HepG2 (cell line): ENCODE measurements around the gene MGLL. TPM values are rescaled to one million over a fixed set of nuclear protein-coding genes. Genes with fewer than 3 reads are reported as not detected.

Experiments used
- ATAC-seq: fragments of 200-7000 bp; cut with Tn5 transposase; 3 replicates; pipeline ENCODE4 v1.9.1; 2020; ENCODE audit warnings: mild to moderate bottlenecking, moderate library complexity
- BruUV-seq: library from RNA; stranded (reverse); fragments of 400-500 nt; replicated peaks from 2 replicates; lab custom pipeline; 2021; lab: Mats Ljungman, UMichigan
- CTCF ChIA-PET: fragments of 300-600 bp; formaldehyde crosslinking; extraction: SDS; loops from one replicate; lab custom pipeline; 2021; ENCODE audit warnings: low total read pairs, inconsistent platforms, low intra/inter-chr PET ratio; lab: Yijun Ruan, JAX
- POLR2A ChIA-PET: fragments of 350-600 bp; sonication (Branson Sonifier 250); formaldehyde crosslinking; loops from one replicate; lab custom pipeline; 2020; ENCODE audit warnings: antibody characterized with exemption, inconsistent platforms; lab: Yijun Ruan, JAX
- DNase-seq: peaks from one replicate; pipeline ENCODE4 v3.0.0-alpha.2; 2015; ENCODE audit warnings: low spot score
- FAIRE-seq: peaks from 3 replicates; lab custom pipeline; 2011; peaks lifted over from hg19 to GRCh38; lab: Jason Lieb, UNC
- H2AFZ ChIP-seq: one replicate; pipeline ENCODE4 v1.6.1; 2011; ENCODE audit warnings: low read length, inconsistent platforms
- H3K27ac ChIP-seq: fragments of 300-600 bp; 3 replicates; pipeline ENCODE4 v1.8.0; 2011; ENCODE audit warnings: mixed run types, mild to moderate bottlenecking, mixed read lengths, low read length, inconsistent platforms; ENCODE audit not compliant: insufficient read depth; ENCODE audit errors: extremely low read length
- H3K27me3 ChIP-seq, 2 experiments: fragments of 200-600 bp in 1 of 2; 2 replicates in 1 of 2; 3 replicates in 1 of 2; pipeline versions ENCODE4 v1.6.0 to v1.8.0; 2011; ENCODE audit warnings: low read length in 2 of 2, mild to moderate bottlenecking in 2 of 2, moderate library complexity in 2 of 2, inconsistent platforms in 1 of 2; ENCODE audit not compliant: insufficient read depth in 2 of 2, control insufficient read depth in 1 of 2
- H3K36me3 ChIP-seq, 2 experiments: fragments of 200-600 bp in 1 of 2; replicated peaks in 1 of 2; 2 replicates in 1 of 2; 3 replicates in 1 of 2; pipeline versions ENCODE4 v1.5.1 to v1.8.0; 2011; ENCODE audit warnings: low read length in 2 of 2, inconsistent platforms in 1 of 2; ENCODE audit not compliant: insufficient read depth in 2 of 2, control insufficient read depth in 1 of 2
- H3K4me1 ChIP-seq: 2 replicates; pipeline ENCODE4 v1.5.1; 2012; ENCODE audit warnings: low read length, inconsistent platforms; ENCODE audit not compliant: insufficient read depth
- H3K4me2 ChIP-seq: 2 replicates; pipeline ENCODE4 v1.6.0; 2011; ENCODE audit warnings: low read depth, low read length, inconsistent platforms
- H3K4me3 ChIP-seq, 3 experiments: fragments of 200-600 bp in 1 of 3; sonication (generic), shearing (Covaris generic) in 1 of 3; replicated peaks in 1 of 3; 2 replicates each; pipeline ENCODE4 v1.5.1; 2011 to 2016; ENCODE audit warnings: low read length in 3 of 3, inconsistent platforms in 2 of 3, low read depth in 2 of 3, mild to moderate bottlenecking in 2 of 3, control low read depth in 1 of 3, mixed read lengths in 1 of 3; ENCODE audit not compliant: insufficient read depth in 1 of 3
- H3K79me2 ChIP-seq: one replicate; pipeline ENCODE4 v1.6.1; 2011; ENCODE audit warnings: low read length, inconsistent platforms; ENCODE audit not compliant: insufficient read depth
- H3K9ac ChIP-seq: 2 replicates; pipeline ENCODE4 v1.6.0; 2011; ENCODE audit warnings: mild to moderate bottlenecking, low read depth, low read length, inconsistent platforms; ENCODE audit not compliant: insufficient read depth
- H3K9me3 ChIP-seq: 2 replicates; pipeline ENCODE4 v1.5.1; 2012; ENCODE audit warnings: mild to moderate bottlenecking, low read length
- H4K20me1 ChIP-seq: 2 replicates; pipeline ENCODE4 v1.6.0; 2011; ENCODE audit warnings: inconsistent platforms, mild to moderate bottlenecking, low read length, moderate library complexity; ENCODE audit not compliant: insufficient read depth
- JDP2 ChIP-seq: sonication (generic); formaldehyde crosslinking; IDR thresholded peaks from 2 replicates; pipeline ENCODE4 v1.8.1; 2022; ENCODE audit warnings: missing genetic modification reagents, borderline replicate concordance
- MED8 ChIP-seq: sonication (generic); formaldehyde crosslinking; IDR thresholded peaks from 2 replicates; pipeline ENCODE4 v1.8.1; 2023; ENCODE audit warnings: mild to moderate bottlenecking, missing genetic modification reagents; ENCODE audit not compliant: insufficient replicate concordance
- NFE2L2 ChIP-seq: fragments of 150-350 bp; IDR thresholded peaks from 2 replicates; pipeline ENCODE4 v1.6.1; 2014; ENCODE audit warnings: low read length
- ZBTB33 ChIP-seq: sonication (generic); formaldehyde crosslinking; IDR thresholded peaks from 2 replicates; pipeline ENCODE4 v1.4.0; 2020; ENCODE audit warnings: missing genetic modification reagents
- ZNF205 ChIP-seq: IDR thresholded peaks from 2 replicates; pipeline ENCODE4 v1.6.1; 2018; ENCODE audit warnings: missing biosample characterization, missing genetic modification reagents
- ZNF264 ChIP-seq: sonication (generic); formaldehyde crosslinking; IDR thresholded peaks from 2 replicates; pipeline ENCODE4 v1.4.0; 2020; ENCODE audit warnings: missing genetic modification reagents
- ZNF292 ChIP-seq: sonication (generic); formaldehyde crosslinking; IDR thresholded peaks from 2 replicates; pipeline ENCODE4 v1.8.1; 2022; ENCODE audit warnings: mild to moderate bottlenecking, low read depth, missing genetic modification reagents, borderline replicate concordance
- ZNF501 ChIP-seq: sonication (generic); formaldehyde crosslinking; IDR thresholded peaks from 2 replicates; pipeline ENCODE4 v1.5.1; 2020; ENCODE audit warnings: mild to moderate bottlenecking, moderate library complexity, missing genetic modification reagents
- ZNF547 ChIP-seq: sonication (generic); formaldehyde crosslinking; IDR thresholded peaks from 2 replicates; pipeline ENCODE4 v1.5.1; 2020; ENCODE audit warnings: mild to moderate bottlenecking, missing genetic modification reagents
- WGBS: methylation state at CpG from one replicate; pipeline ENCODE4 v1.1.6; 2017; ENCODE audit warnings: low lambda C conversion rate; 5-methylcytosine and 5-hydroxymethylcytosine counted together
- in situ Hi-C: cut with HindIII; loops from 2 replicates; pipeline ENCODE4 v1.10.0; 2017; ENCODE audit warnings: low pct_unique_long_range_greater_than_20kb; ENCODE audit not compliant: extremely low pct_ligation_motif_present
- intact Hi-C: fragments of 100-400 bp; cut with micrococcal nuclease; formaldehyde crosslinking; loops from one replicate; pipeline ENCODE4 v1.10.0; 2022; ENCODE audit not compliant: unreplicated experiment
- polyA plus RNA-seq, 8 experiments: library from polyadenylated mRNA; depleted of rRNA in 3 of 8; stranded (reverse) in 7 of 8; unstranded in 1 of 8; fragments of >200 nt; fragmentation: Illumina TruSeq in 4 of 8; extraction: Trizol in 4 of 8; gene quantifications; 2 replicates each; pipeline versions ENCODE4 v1.2.1 to v1.2.3, GENCODE V29; 2011 to 2016; ENCODE audit warnings: low read depth in 4 of 8, missing spikeins in 1 of 8, mixed read lengths in 1 of 8; ENCODE audit not compliant: insufficient read depth in 1 of 8
- total RNA-seq, 5 experiments: library from RNA; depleted of rRNA; stranded (reverse); fragments of >200 nt; fragmentation: Illumina TruSeq; extraction: Trizol; gene quantifications; 2 replicates each; pipeline ENCODE4 v1.2.3, GENCODE V29; 2016; ENCODE audit warnings: low read depth in 1 of 5
- TF ChIP-seq, protein P1 (sequence below): sonication (generic); formaldehyde crosslinking; IDR thresholded peaks from 2 replicates; pipeline ENCODE4 v1.4.0; 2020; ENCODE audit warnings: mild to moderate bottlenecking, low read depth, missing genetic modification reagents
- TF ChIP-seq, protein P2 (sequence below): sonication (generic); formaldehyde crosslinking; IDR thresholded peaks from 2 replicates; pipeline ENCODE4 v1.4.0; 2020; ENCODE audit warnings: mild to moderate bottlenecking, missing genetic modification reagents

The MGLL gene
- total and polyA plus RNA-seq, 2 of the 13 experiments (the other 11 are each of a cell fraction or from before 2014, with no cell fraction given) = not detected

GRCh38 chr3:127763337-127763736 is 59.0 kb downstream of the MGLL start (continued):
- no peak for TF ChIP-seq ZBTB33

GRCh38 chr3:127762787-127763105 is 59.6 kb downstream of the MGLL start:
- ChIA-PET CTCF (no interaction called here), POLR2A (no interaction called here)
- WGBS = no CpG with 5 or more reads among the region's 1 CpG
- TF ChIP-seq MED8 (CRISPR knock-in tag) = no peak
- no peak for TF ChIP-seq ZNF292 (CRISPR knock-in tag)
- TF ChIP-seq, protein P1, sequence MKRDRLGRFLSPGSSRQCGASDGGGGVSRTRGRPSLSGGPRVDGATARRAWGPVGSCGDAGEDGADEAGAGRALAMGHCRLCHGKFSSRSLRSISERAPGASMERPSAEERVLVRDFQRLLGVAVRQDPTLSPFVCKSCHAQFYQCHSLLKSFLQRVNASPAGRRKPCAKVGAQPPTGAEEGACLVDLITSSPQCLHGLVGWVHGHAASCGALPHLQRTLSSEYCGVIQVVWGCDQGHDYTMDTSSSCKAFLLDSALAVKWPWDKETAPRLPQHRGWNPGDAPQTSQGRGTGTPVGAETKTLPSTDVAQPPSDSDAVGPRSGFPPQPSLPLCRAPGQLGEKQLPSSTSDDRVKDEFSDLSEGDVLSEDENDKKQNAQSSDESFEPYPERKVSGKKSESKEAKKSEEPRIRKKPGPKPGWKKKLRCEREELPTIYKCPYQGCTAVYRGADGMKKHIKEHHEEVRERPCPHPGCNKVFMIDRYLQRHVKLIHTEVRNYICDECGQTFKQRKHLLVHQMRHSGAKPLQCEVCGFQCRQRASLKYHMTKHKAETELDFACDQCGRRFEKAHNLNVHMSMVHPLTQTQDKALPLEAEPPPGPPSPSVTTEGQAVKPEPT (CRISPR knock-in tag) = no peak
- no peak for TF ChIP-seq JDP2 (CRISPR knock-in tag)
- TF ChIP-seq ZNF264 (CRISPR knock-in tag) = no peak
- TF ChIP-seq ZNF547 (CRISPR knock-in tag) = no peak
- no peak for TF ChIP-seq ZNF501 (CRISPR knock-in tag)
- TF ChIP-seq, protein P2, sequence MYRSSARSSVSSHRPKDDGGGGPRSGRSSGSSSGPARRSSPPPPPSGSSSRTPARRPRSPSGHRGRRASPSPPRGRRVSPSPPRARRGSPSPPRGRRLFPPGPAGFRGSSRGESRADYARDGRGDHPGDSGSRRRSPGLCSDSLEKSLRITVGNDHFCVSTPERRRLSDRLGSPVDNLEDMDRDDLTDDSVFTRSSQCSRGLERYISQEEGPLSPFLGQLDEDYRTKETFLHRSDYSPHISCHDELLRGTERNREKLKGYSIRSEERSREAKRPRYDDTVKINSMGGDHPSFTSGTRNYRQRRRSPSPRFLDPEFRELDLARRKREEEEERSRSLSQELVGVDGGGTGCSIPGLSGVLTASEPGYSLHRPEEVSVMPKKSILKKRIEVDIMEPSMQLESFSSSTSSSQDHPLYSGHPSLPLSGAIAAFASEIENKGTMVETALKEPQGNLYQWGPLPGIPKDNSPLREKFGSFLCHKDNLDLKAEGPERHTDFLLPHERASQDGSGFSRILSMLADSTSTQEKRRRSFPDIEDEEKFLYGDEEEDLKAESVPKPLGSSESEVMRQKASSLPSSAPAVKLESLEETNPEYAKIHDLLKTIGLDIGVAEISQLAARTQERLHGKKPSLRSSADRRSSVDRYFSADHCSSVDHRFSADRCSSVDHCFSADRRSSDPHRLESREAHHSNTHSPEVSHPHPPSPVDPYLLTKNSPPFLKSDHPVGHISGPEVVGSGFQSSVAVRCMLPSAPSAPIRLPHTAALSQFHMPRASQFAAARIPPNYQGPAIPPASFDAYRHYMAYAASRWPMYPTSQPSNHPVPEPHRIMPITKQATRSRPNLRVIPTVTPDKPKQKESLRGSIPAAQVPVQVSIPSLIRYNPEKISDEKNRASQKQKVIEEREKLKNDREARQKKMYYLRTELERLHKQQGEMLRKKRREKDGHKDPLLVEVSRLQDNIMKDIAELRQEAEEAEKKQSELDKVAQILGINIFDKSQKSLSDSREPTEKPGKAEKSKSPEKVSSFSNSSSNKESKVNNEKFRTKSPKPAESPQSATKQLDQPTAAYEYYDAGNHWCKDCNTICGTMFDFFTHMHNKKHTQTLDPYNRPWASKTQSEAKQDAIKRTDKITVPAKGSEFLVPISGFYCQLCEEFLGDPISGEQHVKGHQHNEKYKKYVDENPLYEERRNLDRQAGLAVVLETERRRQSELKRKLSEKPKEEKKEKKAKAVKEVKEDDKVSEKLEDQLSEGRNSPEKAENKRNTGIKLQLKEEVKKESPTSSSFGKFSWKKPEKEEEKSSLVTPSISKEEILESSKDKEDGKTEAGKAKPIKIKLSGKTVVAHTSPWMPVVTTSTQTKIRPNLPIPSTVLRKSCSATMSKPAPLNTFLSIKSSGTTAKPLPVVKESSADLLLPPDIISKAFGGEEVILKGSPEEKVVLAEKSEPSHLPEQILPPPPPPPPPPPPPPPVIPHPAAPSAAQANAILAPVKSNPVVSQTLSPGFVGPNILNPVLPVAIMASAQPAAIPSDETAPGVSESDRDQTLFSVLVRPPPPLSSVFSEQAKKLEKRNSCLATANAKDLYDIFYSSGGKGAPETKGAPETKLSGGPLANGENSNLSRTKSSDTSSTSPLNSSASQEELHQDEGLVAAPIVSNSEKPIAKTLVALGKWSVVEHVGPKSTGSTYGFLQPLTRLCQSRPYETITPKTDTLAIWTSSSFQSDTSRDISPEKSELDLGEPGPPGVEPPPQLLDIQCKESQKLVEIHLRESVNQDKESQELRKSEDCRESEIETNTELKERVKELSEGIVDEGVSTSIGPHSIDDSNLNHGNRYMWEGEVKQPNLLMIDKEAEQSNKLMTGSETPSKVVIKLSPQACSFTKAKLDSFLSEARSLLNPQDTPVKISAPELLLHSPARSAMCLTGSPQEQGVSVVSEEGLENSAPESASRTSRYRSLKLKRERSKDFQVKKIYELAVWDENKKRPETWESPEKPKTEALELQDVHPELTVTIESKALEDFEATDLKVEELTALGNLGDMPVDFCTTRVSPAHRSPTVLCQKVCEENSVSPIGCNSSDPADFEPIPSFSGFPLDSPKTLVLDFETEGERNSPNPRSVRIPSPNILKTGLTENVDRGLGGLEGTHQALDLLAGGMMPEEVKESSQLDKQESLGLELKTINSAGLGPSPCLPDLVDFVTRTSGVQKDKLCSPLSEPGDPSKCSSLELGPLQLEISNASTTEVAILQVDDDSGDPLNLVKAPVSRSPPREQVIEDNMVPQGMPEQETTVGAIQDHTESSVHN (CRISPR knock-in tag) = no peak
- no peak for TF ChIP-seq NFE2L2
- no peak for TF ChIP-seq ZNF205 (CRISPR knock-in tag)

More at GRCh38 chr3:127762787-127763105, 59.6 kb downstream of the MGLL start:
- in situ Hi-C loops = no loop called here
- Histone ChIP-seq H3K27me3 (peaks cover 3 to 34% of the 10 kb centered on the region in 2 experiments), H3K9ac (no peak overlapping the region), H4K20me1 (no peaks in the 10 kb centered on the region), H3K27ac (no peak overlapping the region), H3K4me2 (no peak overlapping the region), H3K79me2 (no peaks in the 10 kb centered on the region), H2AFZ (no peak overlapping the region), H3K4me3 (no peak overlapping the region), H3K9me3 (no peaks in the 10 kb centered on the region), H3K36me3 (no peaks in the 10 kb centered on the region), H3K4me1 (peaks cover 12% of the 10 kb centered on the region; the same call in 1 of the 2 replicates)
- FAIRE-seq (no peak), DNase-seq (no peak), ATAC-seq (no peak)
- intact Hi-C loops = no loop called here
- no TSS peak for BruUV-seq
